GM21381 (cell line): ENCODE results near the gene NUAK1.

Experiments
- ATAC-seq: cut with Tn5 transposase; IDR thresholded peaks from one replicate; pipeline ENCODE4 v1.9.1; 2021; ENCODE audit warnings: mild to moderate bottlenecking, moderate library complexity; ENCODE audit not compliant: unreplicated experiment

Gene NUAK1

GRCh38 chr12:106066726-106067325, 71.9 kb downstream of the NUAK1 start:
- ATAC-seq, result no peak

- no peak for ATAC-seq
These were observed 72.6 kb downstream of the NUAK1 start for GRCh38 chr12:106066051-106066705.

GRCh38 chr12:106065506-106065905, 73.2 kb downstream of the NUAK1 start:
- no peak for ATAC-seq

- ATAC-seq, result no peak
These were observed 74.1 kb downstream of the NUAK1 start for GRCh38 chr12:106064721-106065021.

- no peak for ATAC-seq
These were observed 74.7 kb downstream of the NUAK1 start for GRCh38 chr12:106063826-106064720.

- ATAC-seq, result no peak
These were observed 76.1 kb downstream of the NUAK1 start for GRCh38 chr12:106062693-106063092.

GRCh38 chr12:106058256-106059182, 80.2 kb downstream of the NUAK1 start:
- no peak for ATAC-seq

GRCh38 chr12:106054049-106054448, 84.7 kb downstream of the NUAK1 start:
- ATAC-seq, result no peak

- ATAC-seq, result no peak
These were observed 86.8 kb downstream of the NUAK1 start for GRCh38 chr12:106051853-106052531.

GRCh38 chr12:106049546-106049945, 89.2 kb downstream of the NUAK1 start:
- no peak for ATAC-seq

- no peak for ATAC-seq
These were observed 89.6 kb downstream of the NUAK1 start for GRCh38 chr12:106049105-106049504.

- ATAC-seq, result no peak
These were observed 90.1 kb downstream of the NUAK1 start for GRCh38 chr12:106048676-106049075.

- ATAC-seq, result no peak
These were observed 90.7 kb downstream of the NUAK1 start for GRCh38 chr12:106048016-106048415.

GRCh38 chr12:106046947-106047346, 91.8 kb downstream of the NUAK1 start:
- ATAC-seq, result no peak

- ATAC-seq, result no peak
These were observed 92.4 kb downstream of the NUAK1 start for GRCh38 chr12:106046301-106046846.

- ATAC-seq, result no peak
These were observed 93.5 kb downstream of the NUAK1 start for GRCh38 chr12:106045251-106045674.

- no peak for ATAC-seq
These were observed 94.0 kb downstream of the NUAK1 start for GRCh38 chr12:106044773-106045172.

- no peak for ATAC-seq
These were observed 96.7 kb downstream of the NUAK1 start for GRCh38 chr12:106042037-106042436.

- ATAC-seq, result no peak
These were observed 98.2 kb downstream of the NUAK1 start for GRCh38 chr12:106040521-106040920.
